ENCODE measurements around the gene UFC1. TPM values are rescaled to one million over a fixed set of nuclear protein-coding genes. Genes with fewer than 3 reads are reported as not detected.

Gene UFC1
- total RNA-seq, 1 donor from 2014 or later: 91.0 TPM

DNA sequence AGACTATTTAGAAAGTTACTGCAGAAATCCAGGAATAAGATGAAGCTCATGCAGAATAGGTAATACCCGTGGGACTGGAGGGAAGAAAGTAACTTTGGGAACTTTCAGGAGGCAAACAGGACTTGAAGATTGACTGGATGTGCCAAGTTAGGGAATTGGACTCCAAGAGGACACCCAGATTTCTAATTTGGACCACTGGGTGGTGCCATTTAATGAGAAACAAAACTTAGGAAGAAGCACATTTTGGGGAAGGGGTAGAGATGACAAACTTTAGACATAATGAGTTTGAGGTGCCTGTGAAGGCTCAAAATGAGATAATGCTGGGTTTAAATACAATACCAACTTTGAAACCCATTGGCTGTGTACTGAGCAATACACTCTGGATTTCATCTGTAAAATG, 26.9 kb downstream of the UFC1 start:
- H3K4me3 Mint-ChIP-seq (ENCODE audit: unreplicated experiment): no peak overlapping the region
- Histone ChIP-seq H3K9ac (ENCODE audit: low read length) (no peak overlapping the region), H3K27me3 (ENCODE audit: insufficient read depth, low read length) (no peaks in the 10 kb centered on the region), H3K4me2 (ENCODE audit: low read length) (no peak overlapping the region), H3K79me2 (ENCODE audit: insufficient read depth, low read length) (peaks cover 16% of the 10 kb centered on the region), H3K36me3 (ENCODE audit: insufficient read depth, low read length) (no peaks in the 10 kb centered on the region), H2AFZ (ENCODE audit: low read depth, low read length) (no peak overlapping the region), H3K4me1 (ENCODE audit: insufficient read depth, low read length) (peaks cover 17% of the 10 kb centered on the region), H4K20me1 (ENCODE audit: insufficient read depth, low read length) (no peaks in the 10 kb centered on the region), H3K27ac (ENCODE audit: low read depth, low read length) (no peak overlapping the region), H3K9me3 (ENCODE audit: insufficient read depth, low read depth, low read length) (no peaks in the 10 kb centered on the region), H3K4me3 (ENCODE audit: insufficient read depth, low read depth, low read length) (no peak overlapping the region)
- no peak for DNase-seq (ENCODE audit: low read depth)
- TF ChIP-seq CTCF (IDR thresholded peaks at IDR 0.05; ENCODE audit: insufficient read depth, low read depth, low read length) (peak; percentile 31), EZH2 (IDR thresholded peaks at IDR 0.05; ENCODE audit: insufficient read depth, low read length) (no peak)
- no peak overlapping the region for H3K27ac Mint-ChIP-seq (ENCODE audit: unreplicated experiment)
- peak; percentile 29 for FAIRE-seq
- H3K4me1 Mint-ChIP-seq (ENCODE audit: low read depth, unreplicated experiment): peaks cover 21% of the 10 kb centered on the region
- H3K36me3 Mint-ChIP-seq (ENCODE audit: low read depth, unreplicated experiment): peaks cover 10% of the 10 kb centered on the region
- no peaks in the 10 kb centered on the region for H3K9me3 Mint-ChIP-seq (ENCODE audit: unreplicated experiment)
- H3K27me3 Mint-ChIP-seq (ENCODE audit: low read depth, unreplicated experiment): no peaks in the 10 kb centered on the region

DNA sequence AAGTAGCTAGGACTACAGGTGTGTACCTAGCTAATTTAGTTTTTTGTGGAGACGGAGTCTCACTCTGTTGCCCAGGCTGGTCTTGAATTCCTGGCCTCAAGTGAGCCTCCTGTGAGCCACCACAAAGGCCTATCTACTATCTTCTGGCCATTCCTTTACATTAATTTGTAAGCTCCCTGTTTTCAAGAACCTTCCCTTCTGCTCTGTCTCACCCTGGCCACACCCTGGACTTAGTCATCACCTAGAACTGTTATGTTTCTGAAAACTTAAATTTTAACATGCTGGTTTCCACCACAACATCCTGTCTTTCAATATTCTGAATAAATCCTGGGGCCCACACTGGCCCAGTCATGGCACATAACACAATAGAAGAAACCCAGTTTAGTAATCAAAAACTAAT, 28.4 kb downstream of the UFC1 start:
- FAIRE-seq: no peak
- peaks cover 2% of the 10 kb centered on the region for H3K36me3 Mint-ChIP-seq (ENCODE audit: low read depth, unreplicated experiment)
- Histone ChIP-seq H3K4me2 (ENCODE audit: low read length) (peak overlapping the region; percentile 40), H3K27ac (ENCODE audit: low read depth, low read length) (peak overlapping the region; percentile 1), H3K27me3 (ENCODE audit: insufficient read depth, low read length) (no peaks in the 10 kb centered on the region), H3K4me3 (ENCODE audit: insufficient read depth, low read depth, low read length) (no peak overlapping the region), H3K36me3 (ENCODE audit: insufficient read depth, low read length) (no peaks in the 10 kb centered on the region), H4K20me1 (ENCODE audit: insufficient read depth, low read length) (no peaks in the 10 kb centered on the region), H3K9me3 (ENCODE audit: insufficient read depth, low read depth, low read length) (no peaks in the 10 kb centered on the region), H3K9ac (ENCODE audit: low read length) (no peak overlapping the region), H3K79me2 (ENCODE audit: insufficient read depth, low read length) (peaks cover under 1% of the 10 kb centered on the region), H3K4me1 (ENCODE audit: insufficient read depth, low read length) (peaks cover 9% of the 10 kb centered on the region), H2AFZ (ENCODE audit: low read depth, low read length) (peak overlapping the region; percentile 23)
- no peak overlapping the region for H3K27ac Mint-ChIP-seq (ENCODE audit: unreplicated experiment)
- no peak overlapping the region for H3K4me3 Mint-ChIP-seq (ENCODE audit: unreplicated experiment)
- H3K9me3 Mint-ChIP-seq (ENCODE audit: unreplicated experiment): peaks cover 2% of the 10 kb centered on the region
- H3K27me3 Mint-ChIP-seq (ENCODE audit: low read depth, unreplicated experiment): peaks cover 3% of the 10 kb centered on the region
- TF ChIP-seq EZH2 (IDR thresholded peaks at IDR 0.05; ENCODE audit: insufficient read depth, low read length): no peak
- H3K4me1 Mint-ChIP-seq (ENCODE audit: low read depth, unreplicated experiment): peaks cover 17% of the 10 kb centered on the region
- DNase-seq (ENCODE audit: low read depth): peak; percentile 33

GRCh38 chr1:161185282-161185682, 31.5 kb downstream of the UFC1 start:
- Mint-ChIP-seq H3K4me3 (ENCODE audit: unreplicated experiment) (no peak overlapping the region), H3K27ac (ENCODE audit: unreplicated experiment) (peak overlapping the region; percentile 29), H3K9me3 (ENCODE audit: unreplicated experiment) (peaks cover 2% of the 10 kb centered on the region), H3K27me3 (ENCODE audit: low read depth, unreplicated experiment) (peaks cover 4% of the 10 kb centered on the region), H3K36me3 (ENCODE audit: low read depth, unreplicated experiment) (peaks cover 2% of the 10 kb centered on the region), H3K4me1 (ENCODE audit: low read depth, unreplicated experiment) (peaks cover 14% of the 10 kb centered on the region)
- H2AFZ ChIP-seq (ENCODE audit: low read depth, low read length): no peak overlapping the region
- H3K4me2 ChIP-seq (ENCODE audit: low read length): no peak overlapping the region
- peak; percentile 57 for DNase-seq (ENCODE audit: low read depth)
- peaks cover 5% of the 10 kb centered on the region for H3K4me1 ChIP-seq (ENCODE audit: insufficient read depth, low read length)
- H4K20me1 ChIP-seq (ENCODE audit: insufficient read depth, low read length): no peaks in the 10 kb centered on the region
- no peak overlapping the region for H3K9ac ChIP-seq (ENCODE audit: low read length)
- no peak overlapping the region for H3K27ac ChIP-seq (ENCODE audit: low read depth, low read length)
- H3K4me3 ChIP-seq (ENCODE audit: insufficient read depth, low read depth, low read length): no peak overlapping the region
- no peak for TF ChIP-seq EZH2 (IDR thresholded peaks at IDR 0.05; ENCODE audit: insufficient read depth, low read length)
- no peak for TF ChIP-seq CTCF (IDR thresholded peaks at IDR 0.05; ENCODE audit: insufficient read depth, low read depth, low read length)
- no peaks in the 10 kb centered on the region for H3K9me3 ChIP-seq (ENCODE audit: insufficient read depth, low read depth, low read length)
- H3K79me2 ChIP-seq (ENCODE audit: insufficient read depth, low read length): no peaks in the 10 kb centered on the region
- no peaks in the 10 kb centered on the region for H3K36me3 ChIP-seq (ENCODE audit: insufficient read depth, low read length)
- no peaks in the 10 kb centered on the region for H3K27me3 ChIP-seq (ENCODE audit: insufficient read depth, low read length)
- FAIRE-seq: no peak
